Measurements from ENCODE around the gene DGAT2.

The DGAT2 gene

GRCh38 chr11:75826461-75827230 lies 58.1 kb downstream of the DGAT2 start:
- no peak for DNase-seq (ENCODE audit: low read depth)

GRCh38 chr11:75827562-75827961 lies 59.0 kb downstream of the DGAT2 start:
- no peak for DNase-seq (ENCODE audit: low read depth)

DNA sequence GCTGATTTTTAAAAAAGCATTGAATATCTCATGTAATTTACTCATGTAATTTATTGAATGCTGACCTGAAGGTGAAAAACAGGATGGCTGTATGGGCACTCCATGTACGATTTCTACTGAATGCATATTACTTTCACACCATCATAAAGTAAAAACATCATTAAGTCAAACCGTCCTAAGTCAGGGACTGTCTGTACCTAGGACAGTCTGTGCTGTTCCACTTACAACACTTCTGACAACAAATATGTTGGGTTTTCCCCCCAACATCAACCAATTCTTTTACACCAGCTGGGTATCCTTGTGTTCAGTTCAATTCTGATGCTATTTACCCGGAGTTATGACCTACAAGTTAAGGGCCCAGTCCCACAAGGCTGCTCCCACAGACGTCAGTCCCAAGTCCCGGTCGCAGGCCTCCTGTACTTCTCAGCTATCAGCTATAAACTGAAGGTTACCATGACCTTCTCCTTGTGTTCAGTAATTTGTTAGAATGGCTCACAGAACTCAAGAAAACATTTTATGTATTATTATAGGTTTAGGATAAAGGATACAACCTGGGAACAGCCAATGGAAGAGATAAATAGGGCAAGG lies 63.4 kb downstream of the DGAT2 start:
- no peak for DNase-seq (ENCODE audit: low read depth)

GRCh38 chr11:75834728-75835127 lies 66.2 kb downstream of the DGAT2 start:
- DNase-seq (ENCODE audit: low read depth): no peak

DNA sequence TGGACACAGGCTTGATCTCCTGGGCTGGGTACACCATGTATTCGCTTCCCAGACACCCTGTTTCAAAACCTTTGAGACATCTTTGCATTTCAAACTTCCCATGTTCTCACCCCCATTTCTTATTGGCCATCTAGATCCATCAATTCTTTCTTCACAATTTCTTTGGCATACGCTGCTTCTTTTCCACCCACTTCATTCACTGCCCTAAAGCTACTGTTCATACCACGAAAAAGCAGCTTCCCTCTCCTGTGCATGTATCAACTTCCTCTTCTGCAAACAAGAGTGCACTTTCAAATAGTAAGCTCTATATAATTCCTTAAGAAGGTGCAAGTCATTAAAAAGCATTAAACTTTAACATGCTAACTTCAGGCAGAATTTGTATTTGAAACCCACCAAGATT lies 67.8 kb downstream of the DGAT2 start:
- no peak for DNase-seq (ENCODE audit: low read depth)

- DNase-seq (ENCODE audit: low read depth): no peak
These were observed 71.3 kb downstream of the DGAT2 start for GRCh38 chr11:75839851-75840250.

- no peak for DNase-seq (ENCODE audit: low read depth)
These were observed 71.9 kb downstream of the DGAT2 start for GRCh38 chr11:75840522-75840921.

GRCh38 chr11:75841739-75842138 lies 73.2 kb downstream of the DGAT2 start:
- DNase-seq (ENCODE audit: low read depth): no peak

- no peak for DNase-seq (ENCODE audit: low read depth)
These were observed 76.7 kb downstream of the DGAT2 start for GRCh38 chr11:75845324-75845723.

GRCh38 chr11:75849894-75850293 lies 81.3 kb downstream of the DGAT2 start:
- no peak for DNase-seq (ENCODE audit: low read depth)

DNA sequence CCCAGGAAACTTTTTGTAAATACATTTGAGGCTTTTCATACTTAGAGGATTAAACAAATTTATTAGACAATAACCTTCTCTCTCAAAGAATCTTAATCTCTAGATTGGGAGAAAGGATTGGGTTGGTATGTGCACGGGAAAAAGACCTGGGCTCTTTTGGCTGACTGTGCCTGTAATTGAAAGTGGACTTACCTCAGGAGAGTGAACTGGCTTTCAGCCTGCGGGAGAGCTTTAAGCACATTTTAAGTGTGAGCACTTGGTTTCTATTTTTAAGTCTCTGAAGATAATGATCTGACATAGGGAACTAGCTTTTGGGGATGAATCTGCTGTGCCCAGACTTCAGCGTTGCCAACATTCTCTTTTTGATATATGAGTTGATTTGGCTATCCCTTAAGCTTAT lies 82.2 kb downstream of the DGAT2 start:
- DNase-seq (ENCODE audit: low read depth): no peak

Measured in HS-5 (cell line).